BE2C (cell line): ENCODE results near the gene CCDC40.

Experiments used
- DNase-seq: peaks from one replicate; pipeline ENCODE4 v3.0.0-alpha.2; 2020
- H3K27me3 ChIP-seq: fragments of 250-450 bp; sonication (Bioruptor Pico); 2 replicates; pipeline ENCODE4 v1.5.1; 2020; ENCODE audit warnings: mild to moderate bottlenecking
- H3K36me3 ChIP-seq: fragments of 250-450 bp; sonication (Bioruptor Pico); 2 replicates; pipeline ENCODE4 v1.5.1; 2020; ENCODE audit warnings: mild to moderate bottlenecking
- H3K4me1 ChIP-seq: fragments of 250-450 bp; sonication (Bioruptor Pico); 2 replicates; pipeline ENCODE4 v1.5.1; 2020
- H3K4me3 ChIP-seq: 2 replicates; pipeline ENCODE4 v1.5.1; 2011; ENCODE audit warnings: low read depth, low read length
- H3K9me3 ChIP-seq: fragments of 250-450 bp; sonication (Bioruptor Pico); 2 replicates; pipeline ENCODE4 v1.5.1; 2020
- CTCF ChIP-seq: IDR thresholded peaks from 2 replicates; pipeline ENCODE4 v1.5.1; 2012; ENCODE audit warnings: mild to moderate bottlenecking, low read depth, low read length

CCDC40 gene

GRCh38 chr17:80072410-80072809, 36.0 kb downstream of the CCDC40 start:
- no peaks in the 10 kb centered on the region for H3K27me3 ChIP-seq
- H3K9me3 ChIP-seq, result no peaks in the 10 kb centered on the region
- no peaks in the 10 kb centered on the region for H3K4me1 ChIP-seq
- H3K4me3 ChIP-seq, result no peak overlapping the region
- TF ChIP-seq CTCF, result no peak
- no peak for DNase-seq
- H3K36me3 ChIP-seq, result no peaks in the 10 kb centered on the region

DNA sequence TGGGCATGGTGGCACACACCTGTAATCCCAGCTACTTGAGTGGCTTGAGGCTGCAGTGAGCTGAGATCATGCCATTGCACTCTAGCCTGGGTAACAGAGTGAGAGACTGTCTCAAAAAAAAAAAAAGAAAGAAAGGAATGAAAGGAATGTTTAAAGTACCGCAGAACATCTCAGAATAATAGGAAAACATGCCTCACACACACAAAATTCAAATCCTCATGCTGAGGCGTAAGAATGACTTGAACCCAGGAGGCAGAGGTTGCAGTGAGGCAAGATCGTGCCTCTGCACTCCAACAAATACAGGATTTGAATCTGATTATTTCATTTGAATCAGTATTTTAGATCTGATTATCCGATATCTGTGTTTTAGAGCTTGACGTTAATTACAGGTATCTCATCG, 43.6 kb downstream of the CCDC40 start:
- Histone ChIP-seq H3K9me3 (no peaks in the 10 kb centered on the region), H3K27me3 (no peaks in the 10 kb centered on the region), H3K36me3 (no peaks in the 10 kb centered on the region), H3K4me1 (peaks cover 3% of the 10 kb centered on the region; the same call in 1 of the 2 replicates), H3K4me3 (no peak overlapping the region)
- DNase-seq, result no peak
- no peak for TF ChIP-seq CTCF

- Histone ChIP-seq H3K9me3 (no peaks in the 10 kb centered on the region), H3K4me1 (peaks cover 3% of the 10 kb centered on the region; the same call in 1 of the 2 replicates), H3K4me3 (no peak overlapping the region), H3K27me3 (no peaks in the 10 kb centered on the region), H3K36me3 (no peaks in the 10 kb centered on the region)
- DNase-seq, result no peak
- no peak for TF ChIP-seq CTCF
Measured at GRCh38 chr17:80081596-80081995, 45.2 kb downstream of the CCDC40 start.

DNA sequence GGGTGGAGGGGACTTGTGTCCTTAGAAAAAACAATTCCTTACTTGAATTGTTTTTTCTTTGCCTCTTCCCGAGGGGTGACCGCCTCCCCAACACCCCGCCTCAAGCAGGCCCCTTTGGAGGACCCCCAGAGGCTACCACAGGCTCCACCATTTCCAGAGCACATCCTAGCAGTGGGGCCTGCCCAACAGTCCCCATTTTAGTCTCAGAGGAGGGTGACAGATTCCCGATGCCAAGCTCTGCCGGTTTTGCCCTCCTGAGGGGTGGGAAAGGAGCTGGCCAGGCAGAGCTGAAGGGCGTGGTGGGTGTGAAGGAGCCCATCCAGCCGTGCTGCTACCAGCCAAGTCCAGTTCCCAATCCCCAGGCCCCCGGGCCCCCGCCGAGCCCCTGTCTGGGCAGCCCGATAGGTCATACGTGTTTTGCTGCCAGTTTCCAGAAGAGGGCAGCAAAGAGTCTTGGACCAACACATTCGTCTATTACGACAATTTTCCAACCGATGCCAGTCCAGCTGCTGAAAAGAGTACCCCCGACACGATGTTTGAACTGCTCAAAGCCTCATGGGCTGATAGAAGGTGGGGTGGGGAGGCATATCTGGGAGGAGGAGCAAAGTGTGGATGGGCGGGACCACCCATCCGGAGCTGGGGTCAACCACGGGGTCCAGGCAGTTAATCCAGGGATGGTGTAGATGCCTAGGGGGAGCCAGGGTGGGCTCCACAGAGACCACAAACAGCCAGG, 46.1 kb downstream of the CCDC40 start:
- DNase-seq, result peak; percentile 82
- no peaks in the 10 kb centered on the region for H3K27me3 ChIP-seq
- peaks cover 3% of the 10 kb centered on the region; the same call in 1 of the 2 replicates for H3K4me1 ChIP-seq
- peak; percentile 81 for TF ChIP-seq CTCF
- peak overlapping the region; percentile 21; the same call in 1 of the 2 replicates for H3K4me3 ChIP-seq
- H3K9me3 ChIP-seq, result no peaks in the 10 kb centered on the region
- no peaks in the 10 kb centered on the region for H3K36me3 ChIP-seq

- no peaks in the 10 kb centered on the region for H3K36me3 ChIP-seq
- no peak for DNase-seq
- peak overlapping the region; percentile 21; the same call in 1 of the 2 replicates for H3K4me3 ChIP-seq
- H3K9me3 ChIP-seq, result no peaks in the 10 kb centered on the region
- no peak for TF ChIP-seq CTCF
- peaks cover 3% of the 10 kb centered on the region; the same call in 1 of the 2 replicates for H3K4me1 ChIP-seq
- H3K27me3 ChIP-seq, result no peaks in the 10 kb centered on the region
Measured at GRCh38 chr17:80083136-80083661, 46.8 kb downstream of the CCDC40 start.

DNA sequence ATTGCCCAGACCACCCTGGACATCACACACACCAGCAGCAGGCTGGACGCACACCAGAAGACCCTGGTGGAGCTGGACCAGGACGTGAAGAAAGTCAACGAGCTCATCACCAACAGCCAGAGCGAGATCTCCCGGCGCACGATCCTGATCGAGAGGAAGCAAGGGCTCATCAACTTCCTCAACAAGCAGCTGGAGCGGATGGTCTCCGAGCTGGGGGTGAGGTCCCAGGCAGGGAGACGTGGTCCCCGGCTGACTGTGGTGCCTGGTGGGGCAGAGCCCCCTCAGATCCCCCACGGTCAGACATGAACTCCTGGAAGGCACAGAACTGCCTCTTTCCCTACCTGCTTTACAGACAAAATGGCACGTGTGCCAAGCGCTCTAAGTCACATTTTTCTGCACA, 48.3 kb downstream of the CCDC40 start:
- H3K27me3 ChIP-seq, result no peaks in the 10 kb centered on the region
- no peak for TF ChIP-seq CTCF
- DNase-seq, result no peak
- no peaks in the 10 kb centered on the region for H3K36me3 ChIP-seq
- no peak overlapping the region for H3K4me3 ChIP-seq
- no peaks in the 10 kb centered on the region for H3K9me3 ChIP-seq
- peaks cover 3% of the 10 kb centered on the region; the same call in 1 of the 2 replicates for H3K4me1 ChIP-seq
